HepG2 (cell line): Measurements from ENCODE around the gene PIK3CB. TPM values are rescaled to one million over a fixed set of nuclear protein-coding genes. Genes with fewer than 3 reads are reported as not detected.
A peak's percentile ranks its signal among the peaks of the same experiment; 100 is the strongest.

Experiments used
- CHD4 ChIP-seq: fragments of 200-600 bp; sonication (generic); IDR thresholded peaks from 2 replicates; pipeline ENCODE4 v1.7.0; 2017; ENCODE audit warnings: mild to moderate bottlenecking, low read length, borderline replicate concordance
- CREB3 ChIP-seq: sonication (generic); formaldehyde crosslinking; IDR thresholded peaks from 2 replicates; pipeline ENCODE4 v1.5.0; 2020; ENCODE audit warnings: missing genetic modification reagents
- GATA4 ChIP-seq: sonication (generic); IDR thresholded peaks from 2 replicates; pipeline ENCODE4 v1.6.1; 2016; ENCODE audit warnings: antibody characterized with exemption, low read depth, borderline replicate concordance
- KLF9 ChIP-seq: IDR thresholded peaks from 2 replicates; pipeline ENCODE4 v1.6.1; 2016; ENCODE audit warnings: low read depth
- MEIS2 ChIP-seq: sonication (generic); formaldehyde crosslinking; IDR thresholded peaks from 2 replicates; pipeline ENCODE4 v1.9.0; 2021; ENCODE audit warnings: mild to moderate bottlenecking, missing genetic modification reagents
- MIER2 ChIP-seq: IDR thresholded peaks from 2 replicates; pipeline ENCODE4 v1.6.1; 2016; ENCODE audit warnings: missing biosample characterization, missing genetic modification reagents
- NBN ChIP-seq: fragments of 450-650 bp; conservative IDR thresholded peaks from 2 replicates; pipeline ENCODE4 v1.6.1; 2017
- ONECUT2 ChIP-seq: sonication (generic); formaldehyde crosslinking; IDR thresholded peaks from 2 replicates; pipeline ENCODE4 v1.4.0; 2020; ENCODE audit warnings: missing genetic modification reagents
- RARA ChIP-seq: IDR thresholded peaks from 2 replicates; pipeline ENCODE4 v1.6.1; 2016; ENCODE audit warnings: missing genetic modification reagents, missing compliant biosample characterization
- SAFB2 ChIP-seq: sonication (generic); formaldehyde crosslinking; IDR thresholded peaks from 2 replicates; pipeline ENCODE4 v1.5.1; 2020; ENCODE audit warnings: missing genetic modification reagents, low read depth, mild to moderate bottlenecking, borderline replicate concordance
- SUZ12 ChIP-seq: fragments of 150-350 bp; IDR thresholded peaks from 2 replicates; pipeline ENCODE4 v1.6.1; 2014; ENCODE audit warnings: low read depth, low read length
- TEAD2 ChIP-seq: sonication (generic); formaldehyde crosslinking; IDR thresholded peaks from 2 replicates; pipeline ENCODE4 v1.9.0; 2021; ENCODE audit warnings: missing genetic modification reagents
- TFDP1 ChIP-seq: IDR thresholded peaks from 2 replicates; pipeline ENCODE4 v1.6.1; 2016; ENCODE audit warnings: missing compliant biosample characterization, missing genetic modification reagents, borderline replicate concordance
- THAP11 ChIP-seq: IDR thresholded peaks from 2 replicates; pipeline ENCODE4 v1.6.1; 2016; ENCODE audit warnings: missing biosample characterization, missing genetic modification reagents
- ZIK1 ChIP-seq: sonication (generic); formaldehyde crosslinking; IDR thresholded peaks from 2 replicates; pipeline ENCODE4 v1.5.0; 2020; ENCODE audit warnings: mild to moderate bottlenecking, low read depth, missing genetic modification reagents, borderline replicate concordance
- ZNF543 ChIP-seq: sonication (generic); formaldehyde crosslinking; IDR thresholded peaks from 2 replicates; pipeline ENCODE4 v1.4.0; 2020; ENCODE audit warnings: mild to moderate bottlenecking, missing genetic modification reagents
- ZNF589 ChIP-seq: sonication (generic); formaldehyde crosslinking; conservative IDR thresholded peaks from 2 replicates; pipeline ENCODE4 v1.8.0; 2022; ENCODE audit warnings: mild to moderate bottlenecking, moderate library complexity, missing genetic modification reagents
- ZNF674 ChIP-seq: sonication (generic); formaldehyde crosslinking; IDR thresholded peaks from 2 replicates; pipeline ENCODE4 v1.5.0; 2020; ENCODE audit warnings: low read depth, mild to moderate bottlenecking, missing genetic modification reagents
- ZNF7 ChIP-seq: IDR thresholded peaks from 2 replicates; pipeline ENCODE4 v1.6.1; 2016; ENCODE audit warnings: missing biosample characterization, missing genetic modification reagents
- ZNF792 ChIP-seq: IDR thresholded peaks from 2 replicates; pipeline ENCODE4 v1.6.1; 2016
- ZNF841 ChIP-seq: sonication (generic); formaldehyde crosslinking; IDR thresholded peaks from 2 replicates; pipeline ENCODE4 v1.8.1; 2023; ENCODE audit warnings: missing genetic modification reagents, borderline replicate concordance
- ZSCAN21 ChIP-seq: sonication (generic); formaldehyde crosslinking; IDR thresholded peaks from 2 replicates; pipeline ENCODE4 v1.8.0; 2022; ENCODE audit warnings: mild to moderate bottlenecking, missing genetic modification reagents, moderate library complexity, borderline replicate concordance
- polyA plus RNA-seq, 8 experiments: library from polyadenylated mRNA; depleted of rRNA in 3 of 8; stranded (reverse) in 7 of 8; unstranded in 1 of 8; fragments of >200 nt; fragmentation: Illumina TruSeq in 4 of 8; extraction: Trizol in 4 of 8; gene quantifications; 2 replicates each; pipeline versions ENCODE4 v1.2.1 to v1.2.3, GENCODE V29; 2011 to 2016; ENCODE audit warnings: low read depth in 4 of 8, missing spikeins in 1 of 8, mixed read lengths in 1 of 8; ENCODE audit not compliant: insufficient read depth in 1 of 8
- total RNA-seq, 5 experiments: library from RNA; depleted of rRNA; stranded (reverse); fragments of >200 nt; fragmentation: Illumina TruSeq; extraction: Trizol; gene quantifications; 2 replicates each; pipeline ENCODE4 v1.2.3, GENCODE V29; 2016; ENCODE audit warnings: low read depth in 1 of 5
- TF ChIP-seq, protein P1 (sequence below), 2 experiments: IDR thresholded peaks; 2 replicates each; pipeline ENCODE4 v1.6.1; 2011 to 2012; ENCODE audit warnings: low read length in 2 of 2, borderline replicate concordance in 1 of 2, low read depth in 1 of 2, mild to moderate bottlenecking in 1 of 2, moderate library complexity in 1 of 2

PIK3CB gene
- total and polyA plus RNA-seq, 2 of the 13 experiments (the other 11 are each of a cell fraction or from before 2014, with no cell fraction given) = 6.6 to 18.7 TPM

DNA sequence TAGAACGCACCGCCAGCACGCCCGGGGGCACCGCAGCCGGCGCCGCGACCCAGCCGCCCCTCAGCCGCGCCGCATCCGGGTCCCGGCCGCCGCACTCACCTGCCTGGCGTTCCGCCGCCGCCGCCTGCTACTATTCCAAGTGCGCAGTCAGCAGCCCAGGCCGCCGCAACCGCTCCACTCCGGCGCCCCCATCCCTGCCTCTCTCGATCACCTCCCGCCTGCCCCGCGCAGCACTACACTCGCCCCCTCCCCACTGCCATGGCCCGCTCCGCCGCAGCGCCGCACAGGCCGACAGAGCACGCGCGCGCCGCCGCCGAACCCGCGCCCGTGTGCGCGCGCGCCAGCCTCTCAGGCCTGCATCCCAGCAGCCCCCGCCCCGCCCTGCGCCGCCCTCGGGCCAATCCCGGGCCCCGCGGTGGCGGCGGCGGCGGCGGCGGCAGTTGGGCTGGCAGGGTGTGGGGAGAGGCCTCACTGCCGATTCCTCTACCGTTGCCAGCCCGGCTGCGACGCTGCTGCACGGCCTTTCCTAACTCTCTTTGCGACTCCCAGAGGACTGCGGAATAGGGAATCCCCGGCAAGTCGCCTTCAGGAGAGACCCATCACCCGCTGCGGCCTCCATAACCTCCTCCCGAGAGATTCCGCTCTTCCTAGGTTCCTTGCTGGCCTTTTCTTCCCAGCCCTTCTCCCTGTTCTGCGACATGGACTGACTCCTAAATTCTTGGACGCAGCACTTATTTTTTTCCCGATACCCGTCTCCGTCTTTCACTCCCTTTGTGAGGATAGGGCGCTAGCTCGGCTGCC, at the start of gene PIK3CB (continued):
- TF ChIP-seq CREB3 (CRISPR knock-in tag) = peak; percentile 92; the same call in 1 of the 2 replicates
- TF ChIP-seq ONECUT2 = no peak
- no peak for TF ChIP-seq KLF9
- no peak for TF ChIP-seq CHD4
- TF ChIP-seq RARA (CRISPR knock-in tag) = no peak
- 0 out of 2 replicates have a peak, but pooled peaks have one; percentile 47 for TF ChIP-seq ZNF792 (CRISPR knock-in tag)
- TF ChIP-seq, protein P1, sequence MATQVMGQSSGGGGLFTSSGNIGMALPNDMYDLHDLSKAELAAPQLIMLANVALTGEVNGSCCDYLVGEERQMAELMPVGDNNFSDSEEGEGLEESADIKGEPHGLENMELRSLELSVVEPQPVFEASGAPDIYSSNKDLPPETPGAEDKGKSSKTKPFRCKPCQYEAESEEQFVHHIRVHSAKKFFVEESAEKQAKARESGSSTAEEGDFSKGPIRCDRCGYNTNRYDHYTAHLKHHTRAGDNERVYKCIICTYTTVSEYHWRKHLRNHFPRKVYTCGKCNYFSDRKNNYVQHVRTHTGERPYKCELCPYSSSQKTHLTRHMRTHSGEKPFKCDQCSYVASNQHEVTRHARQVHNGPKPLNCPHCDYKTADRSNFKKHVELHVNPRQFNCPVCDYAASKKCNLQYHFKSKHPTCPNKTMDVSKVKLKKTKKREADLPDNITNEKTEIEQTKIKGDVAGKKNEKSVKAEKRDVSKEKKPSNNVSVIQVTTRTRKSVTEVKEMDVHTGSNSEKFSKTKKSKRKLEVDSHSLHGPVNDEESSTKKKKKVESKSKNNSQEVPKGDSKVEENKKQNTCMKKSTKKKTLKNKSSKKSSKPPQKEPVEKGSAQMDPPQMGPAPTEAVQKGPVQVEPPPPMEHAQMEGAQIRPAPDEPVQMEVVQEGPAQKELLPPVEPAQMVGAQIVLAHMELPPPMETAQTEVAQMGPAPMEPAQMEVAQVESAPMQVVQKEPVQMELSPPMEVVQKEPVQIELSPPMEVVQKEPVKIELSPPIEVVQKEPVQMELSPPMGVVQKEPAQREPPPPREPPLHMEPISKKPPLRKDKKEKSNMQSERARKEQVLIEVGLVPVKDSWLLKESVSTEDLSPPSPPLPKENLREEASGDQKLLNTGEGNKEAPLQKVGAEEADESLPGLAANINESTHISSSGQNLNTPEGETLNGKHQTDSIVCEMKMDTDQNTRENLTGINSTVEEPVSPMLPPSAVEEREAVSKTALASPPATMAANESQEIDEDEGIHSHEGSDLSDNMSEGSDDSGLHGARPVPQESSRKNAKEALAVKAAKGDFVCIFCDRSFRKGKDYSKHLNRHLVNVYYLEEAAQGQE (IDR thresholded peaks at IDR 0.05; ENCODE audit: borderline replicate concordance in 1 of 2, low read depth in 1 of 2, low read length in 2 of 2) = 0 out of 4 replicates have a peak, but pooled peaks of 1 of the 2 experiments have one; percentile 58
- no peak for TF ChIP-seq ZNF543
- TF ChIP-seq GATA4 = no peak
- TF ChIP-seq SAFB2 (CRISPR knock-in tag) = peak; percentile 79
- TF ChIP-seq THAP11 (CRISPR knock-in tag) = no peak
- TF ChIP-seq SUZ12 = no peak
- no peak for TF ChIP-seq NBN
- TF ChIP-seq TEAD2 = 0 out of 2 replicates have a peak, but pooled peaks have one; percentile 14
- TF ChIP-seq TFDP1 = peak; percentile 59; the same call in 1 of the 2 replicates
- TF ChIP-seq MEIS2 (CRISPR knock-in tag) = no peak
- no peak; the same call in 1 of the 2 replicates for TF ChIP-seq ZSCAN21 (CRISPR knock-in tag)
- 0 out of 2 replicates have a peak, but pooled peaks have one; percentile 38 for TF ChIP-seq ZNF674 (CRISPR knock-in tag)
- TF ChIP-seq ZNF589 = no peak
- TF ChIP-seq ZIK1 (CRISPR knock-in tag) = peak; percentile 48; the same call in 1 of the 2 replicates
- no peak for TF ChIP-seq ZNF7 (CRISPR knock-in tag)
- no peak for TF ChIP-seq MIER2 (CRISPR knock-in tag)
- TF ChIP-seq ZNF841 = no peak; the same call in 1 of the 2 replicates
